ENCODE results near the gene NSUN4. TPM values are rescaled to one million over a fixed set of nuclear protein-coding genes. Genes with fewer than 3 reads are reported as not detected.
A peak's percentile ranks its signal among the peaks of the same experiment; 100 is the strongest.

Gene NSUN4
- total and polyA plus RNA-seq, 9 of the 15 experiments (the other 6 are each of a cell fraction or from before 2014, with no cell fraction given), result 33.4 to 60.2 (median 46.3) TPM

DNA sequence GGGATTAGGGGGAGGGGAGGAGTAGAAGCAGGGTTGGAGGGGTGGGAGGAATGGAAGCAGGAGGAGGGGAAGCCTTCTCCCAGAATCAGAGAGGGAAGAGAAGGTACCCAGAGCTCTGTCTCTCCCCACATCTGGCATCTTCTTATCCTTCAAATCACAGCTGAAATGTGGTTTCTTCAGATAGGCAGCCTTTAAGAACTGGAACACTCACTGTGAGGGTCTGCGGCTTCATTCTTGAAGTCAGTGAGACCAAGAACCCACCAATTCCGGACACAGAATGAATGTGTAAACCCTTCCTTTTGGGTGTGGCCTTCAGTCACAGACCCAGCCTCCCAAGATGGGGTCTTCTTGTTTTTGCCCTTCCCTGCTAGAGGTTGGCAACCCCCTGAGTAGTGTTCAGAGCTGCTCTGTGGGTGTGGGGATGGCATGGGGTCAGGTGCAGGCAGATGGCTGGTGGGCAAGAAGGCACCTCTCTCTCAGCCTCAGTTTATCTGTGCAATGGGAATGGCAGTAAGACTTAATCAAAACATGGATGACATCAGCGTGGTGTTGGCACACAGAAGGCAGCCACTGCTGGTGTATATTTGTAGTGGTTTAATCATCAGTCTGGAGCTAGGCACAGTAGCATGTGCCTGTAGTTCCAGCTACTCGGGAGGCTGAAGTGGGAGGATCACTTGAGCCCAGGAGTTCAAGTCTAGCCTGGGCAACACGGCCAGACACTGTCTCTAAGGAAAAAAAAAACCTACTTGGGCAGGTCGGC lies 60.7 kb downstream of the NSUN4 start (continued):
- TF ChIP-seq CBFA2T3 (IDR thresholded peaks at IDR 0.05) (peak; percentile 61), HLTF (IDR thresholded peaks at IDR 0.05) (no peak), SP1 (CRISPR knock-in tag; IDR thresholded peaks at IDR 0.05) (no peak), HNRNPH1 (optimal IDR thresholded peaks at IDR 0.05; ENCODE audit: low read depth, low read length) (no peak)
- TF ChIP-seq, protein P1, sequence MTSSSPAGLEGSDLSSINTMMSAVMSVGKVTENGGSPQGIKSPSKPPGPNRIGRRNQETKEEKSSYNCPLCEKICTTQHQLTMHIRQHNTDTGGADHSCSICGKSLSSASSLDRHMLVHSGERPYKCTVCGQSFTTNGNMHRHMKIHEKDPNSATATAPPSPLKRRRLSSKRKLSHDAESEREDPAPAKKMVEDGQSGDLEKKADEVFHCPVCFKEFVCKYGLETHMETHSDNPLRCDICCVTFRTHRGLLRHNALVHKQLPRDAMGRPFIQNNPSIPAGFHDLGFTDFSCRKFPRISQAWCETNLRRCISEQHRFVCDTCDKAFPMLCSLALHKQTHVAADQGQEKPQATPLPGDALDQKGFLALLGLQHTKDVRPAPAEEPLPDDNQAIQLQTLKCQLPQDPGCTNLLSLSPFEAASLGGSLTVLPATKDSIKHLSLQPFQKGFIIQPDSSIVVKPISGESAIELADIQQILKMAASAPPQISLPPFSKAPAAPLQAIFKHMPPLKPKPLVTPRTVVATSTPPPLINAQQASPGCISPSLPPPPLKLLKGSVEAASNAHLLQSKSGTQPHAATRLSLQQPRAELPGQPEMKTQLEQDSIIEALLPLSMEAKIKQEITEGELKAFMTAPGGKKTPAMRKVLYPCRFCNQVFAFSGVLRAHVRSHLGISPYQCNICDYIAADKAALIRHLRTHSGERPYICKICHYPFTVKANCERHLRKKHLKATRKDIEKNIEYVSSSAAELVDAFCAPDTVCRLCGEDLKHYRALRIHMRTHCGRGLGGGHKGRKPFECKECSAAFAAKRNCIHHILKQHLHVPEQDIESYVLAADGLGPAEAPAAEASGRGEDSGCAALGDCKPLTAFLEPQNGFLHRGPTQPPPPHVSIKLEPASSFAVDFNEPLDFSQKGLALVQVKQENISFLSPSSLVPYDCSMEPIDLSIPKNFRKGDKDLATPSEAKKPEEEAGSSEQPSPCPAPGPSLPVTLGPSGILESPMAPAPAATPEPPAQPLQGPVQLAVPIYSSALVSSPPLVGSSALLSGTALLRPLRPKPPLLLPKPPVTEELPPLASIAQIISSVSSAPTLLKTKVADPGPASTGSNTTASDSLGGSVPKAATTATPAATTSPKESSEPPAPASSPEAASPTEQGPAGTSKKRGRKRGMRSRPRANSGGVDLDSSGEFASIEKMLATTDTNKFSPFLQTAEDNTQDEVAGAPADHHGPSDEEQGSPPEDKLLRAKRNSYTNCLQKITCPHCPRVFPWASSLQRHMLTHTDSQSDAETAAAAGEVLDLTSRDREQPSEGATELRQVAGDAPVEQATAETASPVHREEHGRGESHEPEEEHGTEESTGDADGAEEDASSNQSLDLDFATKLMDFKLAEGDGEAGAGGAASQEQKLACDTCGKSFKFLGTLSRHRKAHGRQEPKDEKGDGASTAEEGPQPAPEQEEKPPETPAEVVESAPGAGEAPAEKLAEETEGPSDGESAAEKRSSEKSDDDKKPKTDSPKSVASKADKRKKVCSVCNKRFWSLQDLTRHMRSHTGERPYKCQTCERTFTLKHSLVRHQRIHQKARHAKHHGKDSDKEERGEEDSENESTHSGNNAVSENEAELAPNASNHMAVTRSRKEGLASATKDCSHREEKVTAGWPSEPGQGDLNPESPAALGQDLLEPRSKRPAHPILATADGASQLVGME (CRISPR knock-in tag; IDR thresholded peaks at IDR 0.05), result no peak
